GM12875 (cell line): Measurements from ENCODE around the gene ILDR1.

Experiments
- H3K4me3 ChIP-seq: one replicate; pipeline ENCODE4 v1.5.1; 2011; ENCODE audit warnings: low read depth, low read length, control low read depth
- TF ChIP-seq, protein P1 (sequence below): IDR thresholded peaks from 2 replicates; pipeline ENCODE4 v1.5.1; 2011; ENCODE audit warnings: low read depth, mild to moderate bottlenecking, control low read depth, inconsistent platforms, low read length, moderate library complexity, borderline replicate concordance; ENCODE audit not compliant: insufficient read depth

Gene ILDR1

DNA sequence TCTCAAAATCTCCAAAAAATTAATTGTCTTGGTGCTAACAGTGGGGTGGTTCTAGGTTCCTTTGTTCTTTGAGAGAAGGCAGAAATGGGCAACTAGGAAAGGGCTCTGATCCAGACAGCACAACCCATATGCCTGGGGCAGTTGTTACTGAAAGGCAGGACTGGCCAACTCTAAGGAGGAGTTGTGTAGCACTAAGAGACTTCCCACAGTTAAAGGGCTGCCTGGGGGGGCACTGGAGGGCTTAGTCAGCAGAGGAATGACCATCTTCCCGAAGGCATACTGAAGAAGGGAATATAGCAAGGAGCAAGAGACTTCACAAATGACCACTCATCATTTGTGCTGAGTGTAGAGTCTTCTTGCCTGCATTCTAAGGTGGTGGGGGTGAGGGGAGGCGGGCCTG, 15.8 kb downstream of the ILDR1 start:
- TF ChIP-seq, protein P1, sequence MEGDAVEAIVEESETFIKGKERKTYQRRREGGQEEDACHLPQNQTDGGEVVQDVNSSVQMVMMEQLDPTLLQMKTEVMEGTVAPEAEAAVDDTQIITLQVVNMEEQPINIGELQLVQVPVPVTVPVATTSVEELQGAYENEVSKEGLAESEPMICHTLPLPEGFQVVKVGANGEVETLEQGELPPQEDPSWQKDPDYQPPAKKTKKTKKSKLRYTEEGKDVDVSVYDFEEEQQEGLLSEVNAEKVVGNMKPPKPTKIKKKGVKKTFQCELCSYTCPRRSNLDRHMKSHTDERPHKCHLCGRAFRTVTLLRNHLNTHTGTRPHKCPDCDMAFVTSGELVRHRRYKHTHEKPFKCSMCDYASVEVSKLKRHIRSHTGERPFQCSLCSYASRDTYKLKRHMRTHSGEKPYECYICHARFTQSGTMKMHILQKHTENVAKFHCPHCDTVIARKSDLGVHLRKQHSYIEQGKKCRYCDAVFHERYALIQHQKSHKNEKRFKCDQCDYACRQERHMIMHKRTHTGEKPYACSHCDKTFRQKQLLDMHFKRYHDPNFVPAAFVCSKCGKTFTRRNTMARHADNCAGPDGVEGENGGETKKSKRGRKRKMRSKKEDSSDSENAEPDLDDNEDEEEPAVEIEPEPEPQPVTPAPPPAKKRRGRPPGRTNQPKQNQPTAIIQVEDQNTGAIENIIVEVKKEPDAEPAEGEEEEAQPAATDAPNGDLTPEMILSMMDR, result no peak
- no peak overlapping the region for H3K4me3 ChIP-seq

DNA sequence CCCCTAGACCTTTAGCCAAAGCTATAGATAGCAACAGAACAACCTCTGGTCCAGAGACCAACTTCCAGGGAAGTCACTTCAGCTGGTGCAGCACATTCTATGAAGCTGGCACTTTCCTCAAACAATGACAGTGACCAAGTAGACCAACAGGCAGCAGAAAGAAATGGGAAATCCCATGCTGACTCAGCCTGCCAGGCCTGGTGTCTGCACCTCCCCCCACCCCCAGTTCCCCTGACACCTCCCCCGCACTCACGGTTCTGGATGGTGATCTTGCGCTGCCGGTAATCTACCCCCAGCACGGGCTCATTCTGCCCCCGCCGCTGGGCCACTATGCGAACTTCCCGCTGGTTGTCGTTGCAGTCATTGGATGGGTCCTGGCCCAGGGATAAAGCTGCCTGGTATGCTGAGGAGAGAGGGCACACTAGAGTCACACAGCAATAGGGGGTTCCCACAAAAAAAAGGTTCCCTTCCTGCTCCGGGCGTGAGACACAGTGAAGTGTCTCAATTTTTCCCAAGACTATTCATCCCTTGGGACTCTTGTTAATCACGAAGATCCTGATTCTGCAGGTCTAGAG, 17.0 kb downstream of the ILDR1 start:
- no peak overlapping the region for H3K4me3 ChIP-seq
- TF ChIP-seq, protein P1, result no peak

DNA sequence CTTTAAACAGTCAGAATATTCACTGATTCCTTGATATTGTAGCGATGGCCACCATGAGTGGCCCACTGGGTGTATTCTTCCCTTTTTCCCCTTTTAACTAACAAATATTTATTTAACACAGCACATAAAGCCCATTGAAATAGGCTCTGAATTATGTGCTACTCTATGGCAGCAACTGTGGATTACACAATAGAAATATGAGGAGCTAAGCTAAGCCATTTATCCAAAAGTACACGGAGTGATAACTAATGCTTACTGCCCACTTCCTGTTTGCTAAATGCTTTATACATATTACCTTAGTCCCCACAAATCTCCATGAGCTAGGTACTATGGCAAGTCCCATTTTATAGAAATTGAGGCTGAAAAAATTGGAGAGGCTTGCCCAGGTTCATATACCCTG, 17.9 kb downstream of the ILDR1 start:
- TF ChIP-seq, protein P1, result no peak
- no peak overlapping the region for H3K4me3 ChIP-seq

DNA sequence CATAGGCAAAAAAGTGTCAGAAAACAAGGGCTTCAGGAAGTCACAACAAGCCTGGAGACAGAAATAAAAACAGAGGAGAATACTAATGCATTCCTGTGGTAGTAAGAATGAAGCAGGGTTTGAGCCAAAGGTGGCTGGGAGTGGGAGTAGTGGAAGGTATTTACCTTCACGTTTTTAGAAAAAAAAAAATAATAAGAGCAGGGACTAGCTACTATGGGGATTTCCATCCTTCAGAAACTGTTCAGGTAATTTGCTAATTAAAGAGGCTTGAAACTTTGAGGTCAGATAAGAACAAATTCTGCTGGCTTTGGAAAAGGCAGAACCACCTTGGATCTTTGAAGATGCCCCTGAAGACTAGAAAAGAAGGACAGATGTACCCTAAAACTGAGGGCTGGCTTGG, 18.4 kb downstream of the ILDR1 start:
- H3K4me3 ChIP-seq, result no peak overlapping the region
- TF ChIP-seq, protein P1, result no peak

DNA sequence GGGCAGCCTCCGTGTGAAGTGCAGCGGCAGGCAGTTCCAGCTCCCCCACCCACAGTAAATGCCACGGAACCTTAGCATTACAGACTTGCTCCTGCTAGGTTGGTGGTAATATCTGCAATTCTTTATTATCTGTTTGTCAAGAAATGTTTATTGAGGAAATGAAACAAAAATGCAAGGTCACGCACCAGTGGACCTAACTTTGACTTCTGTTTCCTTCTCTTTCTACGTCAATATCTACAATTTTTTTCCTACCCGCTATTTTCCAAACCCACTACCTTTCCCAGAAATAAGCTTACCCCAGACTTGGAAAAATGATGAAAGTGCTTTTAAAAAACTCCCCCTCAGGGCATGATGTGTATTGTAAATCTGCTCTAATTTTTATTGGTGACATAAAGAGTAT, 18.9 kb downstream of the ILDR1 start:
- H3K4me3 ChIP-seq, result no peak overlapping the region
- TF ChIP-seq, protein P1, result no peak

DNA sequence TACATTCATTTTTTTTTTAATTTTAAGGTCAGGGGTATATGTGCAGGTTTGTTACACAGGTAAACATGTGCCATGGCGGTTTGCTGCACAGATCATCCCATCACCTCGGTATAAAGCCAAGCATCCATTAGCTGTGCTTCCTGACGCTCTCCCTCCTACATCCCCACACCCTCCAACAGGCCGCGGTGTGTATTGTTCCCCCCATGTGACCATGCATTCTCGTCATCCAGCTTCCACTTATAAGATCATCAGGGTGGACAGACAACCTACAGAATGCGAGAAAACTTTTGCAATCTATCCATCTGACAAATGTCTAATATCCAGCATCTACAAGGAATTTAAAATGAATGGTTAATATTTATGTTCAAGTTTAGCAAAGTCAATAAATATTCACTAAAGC, 19.4 kb downstream of the ILDR1 start:
- H3K4me3 ChIP-seq, result no peak overlapping the region
- TF ChIP-seq, protein P1, result no peak

DNA sequence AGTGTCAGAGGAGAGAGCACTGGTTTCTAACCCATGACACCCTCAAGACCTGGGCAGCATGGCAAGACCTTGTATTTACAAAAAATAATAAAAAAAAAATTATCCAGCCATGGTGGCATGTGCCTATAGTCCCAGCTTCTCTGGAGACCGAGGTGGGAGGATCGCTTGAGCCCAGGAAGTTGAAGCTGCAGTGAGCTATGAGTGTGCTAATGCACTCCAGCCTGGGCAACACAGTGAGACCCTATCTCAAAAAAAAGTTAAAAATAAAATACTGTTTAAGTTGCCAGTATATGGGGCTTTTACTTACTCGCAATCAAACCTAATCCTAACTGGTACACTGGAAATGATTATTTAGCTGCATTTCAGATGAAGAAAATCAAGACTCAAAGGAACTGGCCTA, 20.2 kb downstream of the ILDR1 start:
- TF ChIP-seq, protein P1, result no peak
- no peak overlapping the region for H3K4me3 ChIP-seq
